Stomach smooth muscle (tissue), 2 donors: Measurements from ENCODE around the gene ACRBP.
"Not testable (repeated sequence)": the region's sequence is repeated elsewhere in the genome, so short reads cannot be mapped to it uniquely, and the experiment has no call there.

Experiments used
- H3K27ac ChIP-seq: one replicate; pipeline ENCODE4 v1.7.0; 2013; ENCODE audit warnings: mild to moderate bottlenecking, low read length, inconsistent platforms
- H3K27me3 ChIP-seq, 2 donors: one replicate each; pipeline ENCODE4 v1.7.0; 2013; ENCODE audit warnings: low read length in 2 of 2; ENCODE audit not compliant: insufficient read depth in 2 of 2, control insufficient read depth in 1 of 2
- H3K36me3 ChIP-seq, 2 donors: one replicate each; pipeline ENCODE4 v1.7.0; 2013; ENCODE audit warnings: low read length in 2 of 2; ENCODE audit not compliant: control insufficient read depth in 2 of 2, insufficient read depth in 2 of 2
- H3K4me1 ChIP-seq: one replicate; pipeline ENCODE4 v1.7.0; 2013; ENCODE audit warnings: low read length; ENCODE audit not compliant: control insufficient read depth, insufficient read depth
- H3K4me3 ChIP-seq, 2 donors: one replicate each; pipeline ENCODE4 v1.7.0; 2013; ENCODE audit warnings: low read length in 2 of 2
- H3K9ac ChIP-seq, 2 donors: one replicate each; pipeline ENCODE4 v1.7.0; 2013; ENCODE audit warnings: low read length in 2 of 2, mild to moderate bottlenecking in 1 of 2
- H3K9me3 ChIP-seq, 2 donors: one replicate each; pipeline ENCODE4 v1.7.0; 2013; ENCODE audit warnings: low read length in 2 of 2; ENCODE audit not compliant: control insufficient read depth in 2 of 2
- donor health status: healthy.
- donor health status: Pancreatic carcinoma.

Gene ACRBP

DNA sequence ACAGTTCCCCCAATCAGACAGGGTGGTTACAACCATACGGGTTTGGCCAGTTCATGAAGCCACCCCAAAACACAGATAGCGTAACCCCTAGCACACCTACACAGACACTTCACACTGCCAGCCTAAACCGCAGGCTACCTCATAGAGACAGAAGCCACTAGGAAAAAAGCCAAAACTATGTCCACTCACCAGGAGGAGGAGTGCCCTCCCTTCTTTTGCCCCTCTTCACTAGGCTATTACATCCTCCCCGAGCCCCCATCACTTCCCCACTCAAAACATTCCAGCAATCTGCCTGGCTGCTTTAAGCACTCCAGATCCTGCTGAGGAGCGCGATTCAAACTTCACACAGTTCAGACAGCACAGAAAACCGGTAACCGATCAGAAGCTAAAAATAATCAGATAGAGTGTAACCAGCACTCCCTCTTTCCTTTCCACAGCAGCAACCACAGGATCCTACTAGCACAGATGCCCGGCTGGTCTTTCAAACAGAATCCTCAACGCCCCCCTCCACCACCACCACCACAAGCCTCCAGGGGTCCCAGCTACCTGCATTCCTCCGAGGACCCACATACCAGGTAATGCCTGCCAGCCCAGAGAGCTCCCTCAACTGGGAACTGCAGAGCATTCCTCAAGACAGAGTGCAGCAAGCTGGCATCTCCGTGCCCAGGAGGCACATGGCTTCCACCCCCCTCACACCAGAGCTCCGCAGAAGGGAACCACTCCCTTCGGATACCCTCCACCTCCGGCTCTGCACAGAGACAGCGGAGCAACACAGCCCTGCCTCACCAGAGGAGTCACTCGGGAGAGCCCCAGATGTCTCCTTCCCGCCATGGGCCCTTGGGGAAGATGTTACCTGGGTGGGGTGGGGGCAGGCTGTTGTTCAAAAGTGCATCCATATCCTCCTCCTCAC lies 41.6 kb downstream of the ACRBP start:
- H3K4me3 ChIP-seq = peak overlapping the region; percentile 61 to 94
- peak overlapping the region; percentile 88 for H3K27ac ChIP-seq
- peaks cover 17 to 18% of the 10 kb centered on the region in 2 donors for H3K36me3 ChIP-seq
- peaks cover 47% of the 10 kb centered on the region for H3K4me1 ChIP-seq
- no peaks in the 10 kb centered on the region for H3K9me3 ChIP-seq
- H3K9ac ChIP-seq = peak overlapping the region; percentile 61 to 74
- no peaks in the 10 kb centered on the region for H3K27me3 ChIP-seq

DNA sequence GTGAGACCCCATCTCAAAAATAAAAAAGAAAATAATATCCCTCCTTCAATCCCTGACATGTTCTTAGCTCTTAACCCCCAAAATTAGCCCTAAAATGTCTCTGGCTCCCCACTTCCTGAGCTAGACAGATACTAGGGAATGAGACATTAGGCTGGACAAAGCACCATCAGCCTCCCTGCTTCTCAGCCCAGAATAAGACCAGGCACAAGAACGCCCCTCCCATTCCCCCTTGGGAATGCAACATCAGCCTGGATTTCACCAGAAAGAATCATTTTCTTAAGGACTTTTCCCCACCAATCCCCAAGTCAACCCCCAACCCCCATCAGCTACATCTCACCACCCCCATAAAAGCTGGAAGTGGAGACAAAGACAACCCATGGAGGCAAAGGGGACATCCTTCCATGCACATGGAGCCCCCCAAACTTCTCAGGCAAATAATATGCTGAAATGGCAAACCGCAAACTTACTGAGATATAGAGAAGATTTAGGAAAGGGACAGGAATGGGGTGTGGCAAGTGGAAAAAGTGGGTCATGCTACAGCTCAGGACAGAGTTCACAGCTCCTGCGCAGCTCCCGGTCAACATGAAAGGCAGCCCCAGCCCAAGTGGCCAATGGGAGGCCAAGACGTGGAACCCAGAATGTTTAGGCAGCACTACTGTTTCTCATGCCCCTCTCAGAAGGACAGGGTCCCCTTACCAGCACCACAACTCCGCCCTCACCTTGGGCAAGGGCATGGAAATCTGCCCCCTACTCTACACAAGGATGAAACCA lies 42.8 kb downstream of the ACRBP start:
- H3K4me1 ChIP-seq = peaks cover 47% of the 10 kb centered on the region
- peak overlapping the region; percentile 88 for H3K27ac ChIP-seq
- H3K27me3 ChIP-seq = no peaks in the 10 kb centered on the region
- H3K9me3 ChIP-seq = no peaks in the 10 kb centered on the region
- peak overlapping the region; percentile 61 to 74 for H3K9ac ChIP-seq
- peaks cover 29 to 30% of the 10 kb centered on the region in 2 donors for H3K36me3 ChIP-seq
- peak overlapping the region; percentile 61 to 94 for H3K4me3 ChIP-seq

DNA sequence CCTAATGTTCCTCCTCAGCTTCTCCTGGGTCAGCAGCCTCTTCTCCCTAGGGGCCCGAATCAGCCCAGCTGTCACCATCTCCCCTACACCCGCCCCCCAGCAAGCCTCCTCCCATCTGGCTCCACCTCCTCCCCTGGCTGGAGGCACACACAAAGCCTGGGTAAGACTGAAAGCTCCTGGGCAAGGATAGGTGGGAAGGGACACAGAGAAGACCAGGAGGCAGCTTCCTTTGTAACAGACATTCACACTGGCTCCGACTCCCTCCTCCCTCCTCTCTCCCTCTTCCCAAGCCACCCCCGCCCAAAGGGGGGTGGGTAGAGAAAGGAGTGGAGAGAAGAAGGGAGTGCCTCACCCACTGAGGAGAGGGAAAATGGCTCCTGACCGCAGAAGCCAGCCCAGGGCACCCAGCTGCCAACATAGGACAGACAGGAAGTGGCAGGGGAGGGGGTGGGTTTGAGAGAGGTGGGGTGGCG lies 44.1 kb downstream of the ACRBP start:
- Histone ChIP-seq H3K4me1 (peaks cover 47% of the 10 kb centered on the region), H3K9me3 (no peaks in the 10 kb centered on the region), H3K4me3 (peak overlapping the region; percentile 17 to 57), H3K9ac (peak overlapping the region in 1 of 2 donors; percentile 3), H3K27me3 (no peaks in the 10 kb centered on the region), H3K27ac (peak overlapping the region; percentile 88), H3K36me3 (peaks cover 39 to 40% of the 10 kb centered on the region in 2 donors)

DNA sequence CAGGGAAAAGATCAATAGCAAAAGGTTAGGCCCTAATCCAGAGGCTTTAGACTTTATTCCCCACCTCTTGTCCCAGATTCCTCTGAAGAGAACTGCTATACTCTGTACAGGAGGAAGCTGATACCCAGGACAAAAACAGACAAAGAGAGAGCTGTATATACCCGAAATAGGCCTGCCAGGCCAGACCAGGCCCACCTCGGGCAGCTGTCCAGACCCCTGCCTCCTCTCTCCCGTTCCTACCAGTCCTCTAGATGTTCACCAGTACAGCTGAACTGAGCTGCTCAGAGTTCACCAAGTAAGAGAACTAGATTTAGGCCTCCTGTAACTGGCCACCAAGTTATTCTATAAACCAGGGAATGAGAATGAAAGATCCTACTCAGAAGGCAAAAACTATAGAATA lies 44.7 kb downstream of the ACRBP start:
- peak overlapping the region; percentile 3 to 75 for H3K9ac ChIP-seq

DNA sequence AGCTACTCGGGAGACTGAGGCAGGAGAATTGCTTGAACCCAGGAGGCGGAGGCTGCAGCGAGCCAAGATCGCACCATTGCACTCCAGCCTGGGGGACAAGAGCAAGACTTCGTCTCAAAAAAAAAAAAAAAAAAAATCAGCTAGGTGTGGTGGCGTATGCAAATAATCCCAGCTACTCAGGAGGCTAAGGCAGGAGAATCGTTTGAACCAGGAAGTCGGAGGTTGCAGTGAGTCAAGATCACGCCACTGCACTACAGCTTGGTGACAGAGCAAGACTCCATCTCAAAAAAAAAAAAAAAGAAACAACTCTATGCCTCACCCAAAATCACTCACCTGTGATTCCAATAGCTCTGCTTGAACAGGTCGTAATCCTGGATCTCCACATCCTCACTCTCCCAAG lies 51.6 kb downstream of the ACRBP start:
- not testable (repeated sequence) for H3K27me3 ChIP-seq, H3K4me1 ChIP-seq, H3K9me3 ChIP-seq, H3K9ac ChIP-seq, H3K4me3 ChIP-seq, H3K27ac ChIP-seq
- peaks cover 76 to 77% of the 10 kb centered on the region in 2 donors for H3K36me3 ChIP-seq

More for the DNA sequence above, 44.7 kb downstream of the ACRBP start:
- Histone ChIP-seq H3K9me3 (no peaks in the 10 kb centered on the region), H3K27me3 (no peaks in the 10 kb centered on the region), H3K4me3 (peak overlapping the region in 1 of 2 donors; percentile 57), H3K36me3 (peaks cover 45 to 46% of the 10 kb centered on the region in 2 donors), H3K27ac (peak overlapping the region; percentile 88), H3K4me1 (peaks cover 41% of the 10 kb centered on the region)

DNA sequence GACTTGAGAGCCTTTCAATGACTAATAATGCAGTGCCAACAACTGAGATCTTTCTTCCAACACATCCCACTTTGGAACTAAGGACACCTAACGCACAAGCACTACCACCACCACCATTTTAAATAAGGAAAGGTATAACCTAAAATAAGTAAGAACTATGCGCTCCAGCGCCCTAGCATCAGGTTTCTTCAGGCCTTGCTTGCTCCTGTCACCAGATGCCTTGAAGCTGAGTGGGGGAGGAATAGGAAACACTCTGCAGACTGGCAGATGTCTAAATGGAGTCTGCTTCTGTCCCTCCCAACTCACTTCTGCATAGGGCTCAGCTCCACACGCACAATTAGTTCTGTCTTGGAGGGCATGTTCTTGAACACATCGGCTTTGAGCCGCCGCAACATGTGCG lies 55.1 kb downstream of the ACRBP start:
- Histone ChIP-seq H3K4me3 (no peak overlapping the region), H3K4me1 (no peaks in the 10 kb centered on the region), H3K9ac (no peak overlapping the region), H3K36me3 (peaks cover 70 to 77% of the 10 kb centered on the region in 2 donors), H3K9me3 (no peaks in the 10 kb centered on the region), H3K27me3 (no peaks in the 10 kb centered on the region), H3K27ac (no peak overlapping the region)
